ELR (cell line): ENCODE measurements around the gene RNGTT.
"Not testable (repeated sequence)": the region's sequence is repeated elsewhere in the genome, so short reads cannot be mapped to it uniquely, and the experiment has no call there.

Experiments
- DNase-seq: peaks from one replicate; pipeline ENCODE4 v3.0.0-alpha.2; 2015; ENCODE audit warnings: low read depth

Gene RNGTT

GRCh38 chr6:88970301-88970700, 6.9 kb upstream of the RNGTT start:
- no peak for DNase-seq

- not testable (repeated sequence) for DNase-seq
Observed at GRCh38 chr6:88969255-88969654, 5.8 kb upstream of the RNGTT start.

DNA sequence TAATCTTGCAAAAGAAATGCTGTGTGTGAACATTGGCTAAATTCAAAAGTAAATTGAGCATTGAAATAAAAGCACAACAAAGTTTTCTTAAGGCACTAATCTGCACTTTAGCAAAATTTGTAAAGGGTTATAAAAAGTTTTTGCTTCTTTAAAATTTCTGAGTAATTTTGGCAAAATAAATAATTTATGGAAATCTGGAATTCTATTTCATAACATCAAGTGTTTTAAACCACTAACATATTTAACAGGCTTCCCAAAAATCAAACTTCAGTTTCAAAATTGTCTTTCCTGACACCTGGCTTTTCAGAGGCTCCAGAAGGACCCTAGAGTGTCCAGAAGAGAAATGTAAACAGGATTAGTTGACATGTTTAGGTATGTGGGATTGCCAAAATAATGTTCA, 4.5 kb upstream of the RNGTT start:
- DNase-seq = no peak

DNA sequence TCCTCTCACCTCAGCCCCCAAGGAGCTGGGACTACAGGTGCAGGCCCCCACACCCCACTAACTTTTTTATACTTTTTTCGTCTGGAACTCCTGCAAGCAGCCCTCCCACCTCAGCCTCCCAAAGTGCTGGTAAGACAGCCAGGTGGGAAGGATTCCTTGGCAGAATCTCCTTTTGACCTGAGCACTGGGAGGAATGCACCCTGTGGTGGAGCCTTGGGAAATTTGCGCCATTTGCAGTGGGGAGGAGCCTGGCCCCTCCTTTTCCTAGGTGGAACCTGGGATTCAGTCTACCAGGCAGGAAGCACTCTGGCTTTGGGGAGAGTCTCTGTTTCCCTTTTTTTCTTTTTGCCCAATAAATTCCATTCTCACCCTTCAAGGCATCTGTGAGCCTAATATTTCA, 2.3 kb upstream of the RNGTT start:
- DNase-seq = no peak

DNA sequence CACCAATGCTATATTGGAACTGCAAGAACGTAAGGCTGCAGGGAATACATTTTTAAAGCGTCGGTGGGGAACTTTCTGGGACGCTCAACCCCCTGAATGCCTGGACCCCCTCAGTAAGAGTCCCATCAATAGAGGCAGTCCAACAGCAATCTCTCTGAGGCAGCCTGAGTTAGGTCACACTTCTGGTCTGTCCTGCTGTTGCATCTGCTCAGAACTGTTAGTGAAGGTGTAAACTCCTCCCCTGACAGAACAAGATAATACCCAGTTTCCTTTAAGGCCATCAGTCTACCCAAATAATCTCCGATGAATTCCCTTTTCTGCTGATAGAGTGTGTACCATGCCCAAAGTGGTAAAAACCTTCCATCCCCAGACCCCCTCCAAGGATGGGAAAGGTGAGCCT, 1.1 kb upstream of the RNGTT start:
- DNase-seq = no peak

- no peak for DNase-seq
Observed at GRCh38 chr6:88958842-88959241, 4.6 kb downstream of the RNGTT start.

GRCh38 chr6:88953550-88954386, 9.7 kb downstream of the RNGTT start:
- no peak for DNase-seq

DNA sequence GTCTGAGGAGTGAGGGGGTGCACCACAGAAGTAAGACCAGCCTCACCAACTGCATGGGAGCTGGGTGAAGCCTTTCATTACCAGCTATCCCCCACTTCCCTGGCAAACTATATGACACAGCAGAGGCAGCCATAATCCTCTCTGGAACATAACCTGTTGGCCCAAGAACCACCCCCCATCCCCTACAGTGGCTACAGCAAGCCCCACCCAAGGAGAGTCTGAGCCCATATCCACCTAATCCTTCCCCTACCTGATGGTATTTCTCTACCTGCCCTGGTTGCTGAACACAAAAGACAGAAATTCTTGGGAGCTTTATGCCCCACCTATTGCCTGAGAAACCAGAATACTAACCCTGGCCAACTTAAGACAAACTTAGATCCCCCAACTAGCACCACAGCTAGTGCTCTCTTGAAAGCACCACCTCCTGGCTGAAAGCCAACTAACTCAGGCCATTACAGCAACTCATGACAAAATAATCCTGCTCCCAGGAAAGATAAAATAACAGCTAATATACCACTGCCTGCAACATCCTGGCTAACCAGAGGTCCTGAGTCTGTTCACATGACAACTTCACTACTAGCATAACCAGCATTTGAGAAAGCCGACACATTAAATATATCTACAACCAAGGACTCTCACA, 11.2 kb downstream of the RNGTT start:
- peak; percentile 21 for DNase-seq

DNA sequence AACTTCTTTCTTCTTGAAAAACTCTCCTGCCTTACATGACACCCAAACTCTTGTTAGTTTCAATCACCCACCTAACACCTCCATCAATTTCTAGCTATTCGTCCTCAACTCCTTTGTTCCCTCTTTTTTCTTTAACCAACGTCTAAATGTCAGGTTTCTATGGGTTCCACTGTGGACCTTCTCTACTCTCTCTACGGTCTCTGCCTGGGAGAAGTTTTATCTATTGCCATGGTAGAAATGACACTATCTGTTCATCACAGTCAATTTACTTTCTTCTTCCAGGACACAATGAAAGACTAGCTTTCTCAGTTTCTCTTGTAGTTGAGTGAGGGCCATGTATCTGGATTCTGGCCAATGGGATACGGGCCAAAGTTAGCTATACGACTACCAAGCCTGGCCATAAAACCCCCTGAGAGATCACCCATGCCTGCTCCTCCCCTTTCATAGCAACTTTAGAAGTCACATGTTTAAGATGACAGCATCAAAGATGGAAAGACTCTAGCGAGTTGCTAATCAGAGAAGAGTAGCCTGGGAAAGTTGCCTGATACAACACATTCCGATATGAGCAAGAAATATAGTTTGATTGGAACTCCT, 17.9 kb downstream of the RNGTT start:
- DNase-seq = no peak

DNA sequence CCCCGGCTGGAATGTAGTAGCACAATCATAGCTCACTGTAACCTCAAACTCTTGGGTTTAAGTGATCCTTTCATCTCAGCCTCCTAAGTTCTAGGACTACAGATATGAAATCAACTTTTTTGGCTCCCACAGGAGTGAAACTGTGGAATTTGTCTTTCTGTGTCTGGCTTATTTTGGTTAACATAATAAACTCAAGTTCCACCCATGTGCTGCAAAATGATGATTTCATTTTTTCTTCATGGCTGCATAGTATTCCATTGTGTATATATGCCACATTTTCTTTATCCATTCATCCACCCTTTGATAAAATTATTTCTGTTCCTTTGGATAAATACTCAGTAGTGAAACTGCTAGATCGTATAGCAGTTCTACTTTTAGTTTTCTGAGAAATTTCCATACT, 29.9 kb downstream of the RNGTT start:
- no peak for DNase-seq

DNA sequence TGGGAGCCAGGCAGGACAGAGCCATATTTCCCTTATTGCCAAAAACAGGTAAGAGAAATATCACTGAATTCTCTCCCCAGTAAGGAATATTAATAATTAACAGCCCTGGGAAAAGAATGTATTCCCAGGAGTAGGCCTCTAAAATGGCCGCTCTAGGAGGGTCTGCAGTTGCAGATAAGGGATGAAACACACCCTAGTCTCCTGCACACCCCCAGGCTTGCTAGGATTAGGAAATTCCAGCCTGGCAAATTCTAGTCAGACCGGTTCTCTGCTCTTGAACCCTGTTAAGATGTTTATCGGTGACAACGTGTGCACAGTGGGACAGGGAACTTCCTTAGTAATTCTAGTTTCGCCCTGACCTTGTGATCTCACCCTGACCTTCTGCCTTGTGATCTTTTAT, 31.4 kb downstream of the RNGTT start:
- DNase-seq = not testable (repeated sequence)

DNA sequence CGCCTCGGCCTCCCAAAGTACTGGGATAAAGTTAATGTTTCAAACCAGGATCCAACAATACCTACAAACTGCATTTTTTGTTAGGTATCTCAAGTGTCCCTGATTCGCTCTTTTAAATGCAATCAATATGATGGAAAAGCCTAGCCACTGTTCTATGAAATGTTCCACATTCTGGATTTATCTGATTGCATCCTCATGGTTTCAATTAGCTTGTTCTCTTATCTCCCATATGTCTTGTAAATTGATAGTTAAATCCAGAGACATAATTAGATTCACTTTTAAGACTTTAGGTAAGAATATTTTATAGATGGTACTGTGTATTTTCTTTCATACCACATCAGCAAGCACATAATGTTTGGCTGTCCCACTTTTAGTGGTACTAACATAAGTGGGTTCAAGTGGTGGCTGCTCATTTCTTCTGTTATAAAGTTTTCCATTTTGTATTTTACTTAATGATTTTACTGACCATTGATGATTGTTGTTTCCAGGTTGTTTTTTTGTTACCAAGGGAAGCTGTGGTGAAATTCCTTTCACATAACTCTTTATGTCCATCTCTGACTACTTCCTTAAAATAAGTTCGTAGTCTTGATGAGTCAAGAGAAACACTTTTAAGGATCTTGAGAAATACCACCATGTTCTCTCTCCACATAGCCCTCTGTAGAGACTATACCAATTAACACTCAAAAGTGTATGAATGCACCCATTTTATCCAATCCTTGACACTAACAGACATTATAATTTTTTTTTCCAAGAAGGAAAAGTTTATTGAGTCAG, 40.5 kb downstream of the RNGTT start:
- DNase-seq = peak; percentile 59

- DNase-seq = no peak
Observed at GRCh38 chr6:88921734-88922133, 41.7 kb downstream of the RNGTT start.

DNA sequence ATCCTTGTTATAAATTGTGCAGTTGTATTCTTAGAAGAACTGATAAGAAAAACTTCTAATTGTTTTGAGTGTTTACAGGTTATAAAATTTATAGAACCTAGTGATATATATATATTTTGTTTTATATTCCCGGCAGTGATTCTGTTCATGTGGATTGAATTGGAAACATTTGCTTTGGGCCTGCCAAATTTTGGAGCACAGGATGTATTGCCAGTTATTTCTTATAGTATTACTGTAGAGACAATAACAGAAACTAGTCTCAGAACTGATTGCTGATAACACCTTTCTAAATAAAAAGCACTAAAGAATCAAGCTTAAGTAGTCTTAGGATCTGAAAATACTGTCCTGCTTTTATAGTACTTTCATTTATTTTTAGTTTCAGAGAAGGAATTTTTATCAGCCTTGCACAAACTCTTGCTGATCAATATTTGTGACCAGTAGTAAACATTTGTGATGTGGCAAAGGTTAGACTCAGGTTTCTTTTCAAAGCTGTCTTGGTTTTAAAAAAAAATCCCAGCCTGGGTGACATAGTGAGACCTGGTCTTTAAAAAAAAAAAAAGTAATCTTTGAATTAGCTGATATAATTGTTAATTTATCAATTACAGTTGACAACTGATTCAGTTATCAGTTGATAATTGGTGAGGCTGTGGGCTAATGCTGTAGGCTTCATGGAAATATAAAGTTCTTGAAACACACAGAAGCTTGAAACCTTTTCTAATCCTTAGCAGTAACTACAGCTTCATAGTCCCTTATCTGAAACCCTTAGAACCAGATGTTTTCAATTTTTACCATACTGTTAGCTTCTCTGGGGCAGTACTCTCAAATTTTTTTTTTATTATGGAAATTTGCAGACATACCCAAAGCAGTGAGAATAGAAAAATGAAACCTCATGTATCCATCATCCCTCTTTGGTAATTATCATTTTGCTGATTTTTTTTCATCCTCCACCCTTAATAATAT, 42.4 kb downstream of the RNGTT start:
- no peak for DNase-seq

- DNase-seq = no peak
Observed at GRCh38 chr6:88920088-88920487, 43.3 kb downstream of the RNGTT start.

DNA sequence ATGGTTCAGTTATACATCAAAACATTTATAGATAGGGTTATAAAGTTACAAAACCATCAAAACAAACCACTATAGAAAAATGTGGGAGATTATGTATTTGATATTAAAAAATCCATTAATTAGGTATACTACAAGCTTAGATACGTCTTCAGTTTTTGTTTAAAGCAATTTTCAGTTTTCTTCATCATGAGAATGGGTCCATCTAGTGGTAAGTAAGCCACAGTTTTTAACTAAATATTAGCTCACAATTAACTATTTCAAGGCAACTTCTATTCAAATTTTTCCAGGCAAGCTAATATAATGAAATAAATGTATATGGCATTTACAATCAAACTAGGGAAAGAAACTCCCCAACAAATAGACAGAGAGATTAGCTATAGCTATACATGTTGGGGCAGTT, 44.4 kb downstream of the RNGTT start:
- peak; percentile 22 for DNase-seq

DNA sequence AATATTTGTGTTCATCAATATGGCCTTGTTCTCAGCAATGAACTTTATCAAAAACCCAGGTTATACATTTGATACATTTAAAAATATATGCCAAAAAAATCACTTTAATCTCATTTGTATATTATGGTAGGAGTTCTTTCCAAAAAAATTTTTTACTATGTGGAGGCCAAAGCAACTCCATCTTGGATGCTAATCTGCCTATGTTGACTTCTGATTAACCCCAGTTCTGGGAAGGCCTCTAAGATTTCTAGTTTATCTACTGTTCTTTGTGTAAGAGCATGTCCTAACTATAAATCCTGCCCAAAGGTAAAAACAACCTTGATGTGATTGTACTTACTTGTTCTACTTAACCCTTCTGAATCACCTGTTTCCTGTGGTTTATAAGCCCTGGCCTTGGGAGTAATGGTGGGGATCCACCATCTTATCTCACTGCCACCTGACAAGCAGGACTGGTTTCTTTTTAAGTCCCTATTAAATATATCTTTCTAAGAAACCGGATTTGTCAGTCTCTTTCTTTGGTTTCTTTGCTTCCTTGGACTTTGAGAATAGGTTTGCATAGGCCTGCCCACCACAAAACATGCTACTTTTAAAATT, 46.7 kb downstream of the RNGTT start:
- DNase-seq = no peak

DNA sequence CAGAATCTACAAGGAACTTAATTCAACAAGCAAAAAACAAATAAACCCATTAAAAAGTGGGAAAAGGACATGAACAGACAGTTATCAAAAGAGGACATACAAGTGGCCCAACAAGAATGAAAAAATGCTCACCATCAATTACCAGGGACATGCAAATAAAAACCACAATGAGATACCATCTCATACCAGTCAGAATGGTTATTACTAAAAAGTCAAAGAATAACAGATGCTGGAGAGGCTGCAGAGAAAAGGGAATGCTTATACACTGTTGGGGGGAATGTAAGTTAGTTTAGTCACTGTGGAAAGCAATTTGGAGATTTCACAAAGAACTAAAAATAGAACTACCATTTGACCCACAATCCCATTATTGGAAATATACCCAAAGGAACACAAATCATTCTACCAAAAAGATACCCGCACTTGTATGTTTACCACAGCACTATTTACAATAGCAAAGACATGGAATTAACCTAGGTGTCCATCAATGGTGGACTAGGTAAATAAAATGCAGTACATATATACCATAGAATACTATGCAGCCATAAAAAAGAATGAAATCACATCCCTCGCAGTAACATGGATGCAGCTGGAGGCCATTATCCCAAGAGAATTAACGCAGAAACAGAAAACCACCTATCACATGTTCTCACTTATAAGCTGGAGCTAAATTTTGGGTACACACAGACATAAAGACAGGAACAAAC, 48.4 kb downstream of the RNGTT start:
- no peak for DNase-seq

GRCh38 chr6:88914180-88914579, 49.2 kb downstream of the RNGTT start:
- no peak for DNase-seq

DNA sequence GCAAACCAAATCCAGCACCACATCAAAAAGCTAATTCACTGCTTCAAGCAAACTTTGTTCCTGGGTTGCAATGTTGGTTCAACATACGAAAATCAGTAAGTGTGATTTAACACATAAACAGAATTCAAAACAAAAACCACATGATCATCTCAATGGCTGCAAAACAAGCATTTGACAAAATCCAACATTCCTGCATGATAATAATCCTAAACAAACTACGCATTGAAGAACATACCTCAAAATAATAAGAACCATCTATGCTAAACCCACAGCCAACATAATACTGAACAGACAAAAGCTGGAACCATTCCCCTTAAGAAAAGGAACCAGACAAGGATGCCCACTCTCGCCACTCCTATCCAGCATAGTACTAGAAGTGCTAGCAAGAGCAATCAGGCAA, 49.9 kb downstream of the RNGTT start:
- DNase-seq = no peak
